H9 (cell line): ENCODE data around the gene TUBB2B. TPM values are rescaled to one million over a fixed set of nuclear protein-coding genes. Genes with fewer than 3 reads are reported as not detected.

Experiments used
- DNase-seq: peaks from one replicate; pipeline ENCODE4 v3.0.0-alpha.2; 2017
- H2AFZ ChIP-seq: one replicate; pipeline ENCODE4 v1.6.1; 2013; ENCODE audit warnings: mild to moderate bottlenecking, low read length, control low read depth, moderate library complexity
- H2AK5ac ChIP-seq: 2 replicates; pipeline ENCODE4 v1.6.1; 2013; ENCODE audit warnings: low read length, control low read depth, mixed read lengths; ENCODE audit not compliant: insufficient read length
- H2BK120ac ChIP-seq: one replicate; pipeline ENCODE4 v1.6.1; 2013; ENCODE audit warnings: low read depth, mild to moderate bottlenecking, low read length, control low read depth, inconsistent platforms; ENCODE audit not compliant: poor library complexity, severe bottlenecking
- H2BK12ac ChIP-seq: 2 replicates; pipeline ENCODE4 v1.6.1; 2013; ENCODE audit warnings: low read length, control low read depth, mixed read lengths, low read depth; ENCODE audit not compliant: insufficient read length
- H2BK15ac ChIP-seq: 2 replicates; pipeline ENCODE4 v1.6.1; 2013; ENCODE audit warnings: low read depth, low read length, control low read depth
- H2BK20ac ChIP-seq: one replicate; pipeline ENCODE4 v1.6.1; 2013; ENCODE audit warnings: low read depth, mild to moderate bottlenecking, low read length, control low read depth, inconsistent platforms; ENCODE audit not compliant: poor library complexity, severe bottlenecking
- H2BK5ac ChIP-seq: 2 replicates; pipeline ENCODE4 v1.6.1; 2013; ENCODE audit warnings: low read length, control low read depth, mixed read lengths; ENCODE audit not compliant: insufficient read length
- H3K14ac ChIP-seq: 2 replicates; pipeline ENCODE4 v1.6.1; 2013; ENCODE audit warnings: low read length, control low read depth; ENCODE audit not compliant: insufficient read depth
- H3K18ac ChIP-seq: 2 replicates; pipeline ENCODE4 v1.6.1; 2013; ENCODE audit warnings: low read depth, mild to moderate bottlenecking, mixed read lengths, low read length, control low read depth; ENCODE audit not compliant: insufficient read length
- H3K23ac ChIP-seq: 2 replicates; pipeline ENCODE4 v1.6.1; 2013; ENCODE audit warnings: low read length, control low read depth, mixed read lengths, low read depth; ENCODE audit not compliant: insufficient read length
- H3K23me2 ChIP-seq: 2 replicates; pipeline ENCODE4 v1.6.1; 2013; ENCODE audit warnings: low read depth, mild to moderate bottlenecking, mixed read lengths, low read length, control low read depth; ENCODE audit not compliant: insufficient read length, poor library complexity, severe bottlenecking
- H3K27ac ChIP-seq: 2 replicates; pipeline ENCODE4 v1.5.1; 2013; ENCODE audit warnings: low read length, control low read depth, mixed read lengths, low read depth; ENCODE audit not compliant: insufficient read length
- H3K27me3 ChIP-seq: 2 replicates; pipeline ENCODE4 v1.6.1; 2013; ENCODE audit warnings: low read length, control low read depth, inconsistent platforms; ENCODE audit not compliant: insufficient read depth
- H3K4ac ChIP-seq: 2 replicates; pipeline ENCODE4 v1.6.1; 2013; ENCODE audit warnings: low read depth, mild to moderate bottlenecking, control low read depth, inconsistent platforms, low read length, moderate library complexity
- H3K4me1 ChIP-seq: 2 replicates; pipeline ENCODE4 v1.6.1; 2013; ENCODE audit warnings: low read length, control low read depth, inconsistent platforms; ENCODE audit not compliant: insufficient read depth
- H3K4me2 ChIP-seq: 2 replicates; pipeline ENCODE4 v1.6.1; 2013; ENCODE audit warnings: low read length, control low read depth, mixed read lengths; ENCODE audit not compliant: insufficient read length, insufficient read depth
- H3K56ac ChIP-seq: 2 replicates; pipeline ENCODE4 v1.6.1; 2013; ENCODE audit warnings: low read depth, mild to moderate bottlenecking, mixed read lengths, low read length, control low read depth; ENCODE audit not compliant: insufficient read length
- H3K79me1 ChIP-seq: 2 replicates; pipeline ENCODE4 v1.6.1; 2013; ENCODE audit warnings: low read depth, mild to moderate bottlenecking, moderate library complexity, low read length, control low read depth, inconsistent platforms; ENCODE audit not compliant: insufficient read depth, poor library complexity, severe bottlenecking
- H3K79me2 ChIP-seq: 2 replicates; pipeline ENCODE4 v1.6.1; 2013; ENCODE audit warnings: low read length, control low read depth, inconsistent platforms; ENCODE audit not compliant: insufficient read depth
- H3K9ac ChIP-seq: 2 replicates; pipeline ENCODE4 v1.6.1; 2013; ENCODE audit warnings: low read length, control low read depth, mixed read lengths; ENCODE audit not compliant: insufficient read length; ENCODE audit errors: extremely low read depth
- H3K9me3 ChIP-seq: one replicate; pipeline ENCODE4 v1.6.1; 2013; ENCODE audit warnings: low read depth, low read length, inconsistent platforms; ENCODE audit not compliant: control insufficient read depth
- H3T11ph ChIP-seq: one replicate; pipeline ENCODE4 v1.6.1; 2013; ENCODE audit warnings: mild to moderate bottlenecking, low read length, control low read depth, inconsistent platforms
- H4K20me1 ChIP-seq: one replicate; pipeline ENCODE4 v1.6.1; 2013; ENCODE audit not compliant: control insufficient read depth, insufficient read length, insufficient read depth
- H4K5ac ChIP-seq: 2 replicates; pipeline ENCODE4 v1.6.1; 2013; ENCODE audit warnings: low read depth, mild to moderate bottlenecking, mixed read lengths, low read length, control low read depth; ENCODE audit not compliant: insufficient read length
- H4K8ac ChIP-seq: replicated peaks from 2 replicates; pipeline ENCODE4 v1.6.1; 2013; ENCODE audit warnings: low read length, control low read depth, mixed read lengths, low read depth; ENCODE audit not compliant: insufficient read length
- H4K91ac ChIP-seq: 2 replicates; pipeline ENCODE4 v1.6.1; 2013; ENCODE audit warnings: low read depth, mild to moderate bottlenecking, moderate library complexity, mixed read lengths, low read length, control low read depth; ENCODE audit not compliant: insufficient read length
- H3K27ac Mint-ChIP-seq, 3 experiments: 2 replicates in 2 of 3; 3 replicates in 1 of 3; pipeline ENCODE4 v1.8.0; 2020 to 2021; ENCODE audit warnings: mixed read lengths in 3 of 3, mild to moderate bottlenecking in 1 of 3, moderate library complexity in 1 of 3
- H3K27me3 Mint-ChIP-seq: 2 replicates; pipeline ENCODE4 v1.8.0; 2021; ENCODE audit warnings: low read depth, mild to moderate bottlenecking, moderate library complexity, mixed read lengths
- H3K36me3 Mint-ChIP-seq, 3 experiments: 2 replicates in 2 of 3; 3 replicates in 1 of 3; pipeline ENCODE4 v1.8.0; 2020 to 2021; ENCODE audit warnings: low read depth in 3 of 3, mixed read lengths in 3 of 3; ENCODE audit not compliant: insufficient read depth in 1 of 3
- H3K4me1 Mint-ChIP-seq, 2 experiments: 2 replicates each; pipeline ENCODE4 v1.8.0; 2020; ENCODE audit warnings: mixed read lengths in 2 of 2
- H3K4me3 Mint-ChIP-seq, 2 experiments: 2 replicates in 1 of 2; 3 replicates in 1 of 2; pipeline ENCODE4 v1.8.0; 2020 to 2021; ENCODE audit warnings: mild to moderate bottlenecking in 2 of 2, mixed read lengths in 2 of 2, moderate library complexity in 1 of 2
- H3K9me3 Mint-ChIP-seq, 2 experiments: 2 replicates in 1 of 2; 3 replicates in 1 of 2; pipeline ENCODE4 v1.8.0; 2020; ENCODE audit warnings: mild to moderate bottlenecking in 2 of 2, mixed read lengths in 2 of 2, moderate library complexity in 1 of 2
- WGBS: extraction: QIAGEN DNeasy Blood & Tissue Kit; methylation state at CpG from one replicate; pipeline ENCODE4 v1.1.7; 2013; ENCODE audit warnings: missing lambda C conversion rate, low lambda C conversion rate, mixed read lengths; ENCODE audit not compliant: insufficient read length; ENCODE audit errors: extremely low coverage; 5-methylcytosine and 5-hydroxymethylcytosine counted together
- total RNA-seq: library from RNA; stranded (reverse); gene quantifications from 2 replicates; pipeline ENCODE4 v1.2.1, GENCODE V29; 2021
- TF ChIP-seq, protein P1 (sequence below): fragments of 200-600 bp; sonication (generic); conservative IDR thresholded peaks from 3 replicates; pipeline ENCODE4 v1.8.0; 2021; ENCODE audit warnings: antibody characterized with exemption, mild to moderate bottlenecking

TUBB2B gene
- total RNA-seq, 1 experiment from 2014 or later: 320 TPM

DNA sequence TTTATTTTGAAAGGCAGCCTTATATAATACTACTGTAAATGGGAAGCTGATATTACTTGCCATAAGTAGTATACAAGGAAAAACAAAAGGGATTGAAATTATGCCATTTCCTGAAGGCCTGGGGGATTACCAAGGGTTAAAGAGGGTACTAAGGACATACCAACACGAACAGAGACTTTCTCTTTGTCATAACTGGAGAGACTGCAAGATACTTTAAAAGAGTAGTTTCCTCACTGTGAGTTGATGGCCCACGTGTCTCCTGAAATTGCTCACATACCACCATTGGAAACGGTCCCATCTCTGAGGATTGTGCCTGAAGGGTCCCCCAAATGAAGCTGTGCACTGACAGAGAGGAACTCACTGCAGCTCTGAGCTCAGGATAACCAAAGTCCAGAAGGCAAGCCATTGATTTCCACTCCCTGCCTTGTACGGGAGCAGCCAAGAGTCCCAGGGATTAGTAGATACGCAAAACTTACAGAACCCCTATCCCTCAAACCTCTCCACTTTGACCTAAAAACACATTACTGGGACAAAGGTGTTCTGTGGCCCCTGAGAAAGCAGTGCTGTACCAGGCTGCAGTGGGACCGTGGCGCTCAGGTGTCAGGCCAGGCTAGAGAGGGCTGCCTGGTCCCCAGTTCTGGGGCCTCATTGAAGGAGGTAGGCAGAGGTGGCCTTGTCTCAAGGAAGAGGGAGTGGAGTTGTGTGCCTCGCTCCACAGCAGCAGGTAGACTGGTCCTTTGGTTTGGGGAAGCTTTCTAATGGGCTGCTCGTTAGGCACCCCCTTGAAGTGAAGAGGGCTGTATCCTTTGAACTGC is 46.5 kb upstream of the TUBB2B start:
- no peak overlapping the region for H4K8ac ChIP-seq
- no peak overlapping the region for H3K14ac ChIP-seq
- no peaks in the 10 kb centered on the region for H3K27me3 ChIP-seq
- no peak overlapping the region for H2AFZ ChIP-seq
- no peak overlapping the region for H3K4ac ChIP-seq
- H3K27ac Mint-ChIP-seq: peak overlapping the region; percentile 33 to 59 (median 41); a peak in 3 of 7 replicates
- H4K91ac ChIP-seq: no peak overlapping the region
- H3K23ac ChIP-seq: no peak overlapping the region
- no peaks in the 10 kb centered on the region for H3K9me3 ChIP-seq
- H3K9ac ChIP-seq: no peak overlapping the region
- no peaks in the 10 kb centered on the region for H4K20me1 ChIP-seq
- H2BK15ac ChIP-seq: no peak overlapping the region
- no peak for DNase-seq
- no peak overlapping the region for H2BK20ac ChIP-seq
- H3K4me1 Mint-ChIP-seq: peaks cover 4 to 9% of the 10 kb centered on the region in 2 experiments; a peak in 1 of 4 replicates
- no CpG with 5 or more reads among the region's 9 CpGs for WGBS
- no peak overlapping the region for H3T11ph ChIP-seq
- no peaks in the 10 kb centered on the region for H3K27me3 Mint-ChIP-seq
- H3K9me3 Mint-ChIP-seq: no peaks in the 10 kb centered on the region
- H3K18ac ChIP-seq: no peak overlapping the region
- no peak overlapping the region for H2BK12ac ChIP-seq
- no peaks in the 10 kb centered on the region for H3K4me1 ChIP-seq
- TF ChIP-seq, protein P1, sequence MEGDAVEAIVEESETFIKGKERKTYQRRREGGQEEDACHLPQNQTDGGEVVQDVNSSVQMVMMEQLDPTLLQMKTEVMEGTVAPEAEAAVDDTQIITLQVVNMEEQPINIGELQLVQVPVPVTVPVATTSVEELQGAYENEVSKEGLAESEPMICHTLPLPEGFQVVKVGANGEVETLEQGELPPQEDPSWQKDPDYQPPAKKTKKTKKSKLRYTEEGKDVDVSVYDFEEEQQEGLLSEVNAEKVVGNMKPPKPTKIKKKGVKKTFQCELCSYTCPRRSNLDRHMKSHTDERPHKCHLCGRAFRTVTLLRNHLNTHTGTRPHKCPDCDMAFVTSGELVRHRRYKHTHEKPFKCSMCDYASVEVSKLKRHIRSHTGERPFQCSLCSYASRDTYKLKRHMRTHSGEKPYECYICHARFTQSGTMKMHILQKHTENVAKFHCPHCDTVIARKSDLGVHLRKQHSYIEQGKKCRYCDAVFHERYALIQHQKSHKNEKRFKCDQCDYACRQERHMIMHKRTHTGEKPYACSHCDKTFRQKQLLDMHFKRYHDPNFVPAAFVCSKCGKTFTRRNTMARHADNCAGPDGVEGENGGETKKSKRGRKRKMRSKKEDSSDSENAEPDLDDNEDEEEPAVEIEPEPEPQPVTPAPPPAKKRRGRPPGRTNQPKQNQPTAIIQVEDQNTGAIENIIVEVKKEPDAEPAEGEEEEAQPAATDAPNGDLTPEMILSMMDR: no peak
- no peaks in the 10 kb centered on the region for H3K79me2 ChIP-seq
- no peak overlapping the region for H2BK120ac ChIP-seq
- H4K5ac ChIP-seq: no peak overlapping the region
- H3K4me2 ChIP-seq: no peak overlapping the region
- no peaks in the 10 kb centered on the region for H3K23me2 ChIP-seq
- peaks cover 30 to 46% (median 45%) of the 10 kb centered on the region in 3 experiments; a peak in 6 of 7 replicates for H3K36me3 Mint-ChIP-seq
- H3K79me1 ChIP-seq: no peaks in the 10 kb centered on the region
- no peak overlapping the region for H2BK5ac ChIP-seq
- H3K4me3 Mint-ChIP-seq: no peak overlapping the region
- no peak overlapping the region for H3K27ac ChIP-seq
- H2AK5ac ChIP-seq: no peak overlapping the region
- H3K56ac ChIP-seq: no peak overlapping the region
